NT2/D1 (cell line): Measurements from ENCODE around the gene PCDHGA12.

ENCODE experiments used
- DNase-seq: peaks from one replicate; pipeline ENCODE4 v3.0.0-alpha.2; 2011; ENCODE audit warnings: low read depth, low spot score
- H3K27me3 ChIP-seq: 2 replicates; pipeline ENCODE4 v1.6.0; 2011; ENCODE audit warnings: mild to moderate bottlenecking; ENCODE audit not compliant: insufficient read length, insufficient read depth
- H3K36me3 ChIP-seq: 2 replicates; pipeline ENCODE4 v1.6.1; 2011; ENCODE audit warnings: mild to moderate bottlenecking, low read length, mixed read lengths; ENCODE audit not compliant: insufficient read depth, insufficient read length
- H3K4me1 ChIP-seq: 2 replicates; pipeline ENCODE4 v1.5.1; 2011; ENCODE audit not compliant: insufficient read depth, insufficient read length
- H3K4me3 ChIP-seq: 2 replicates; pipeline ENCODE4 v1.5.1; 2011; ENCODE audit warnings: low read depth; ENCODE audit not compliant: insufficient read length
- H3K9ac ChIP-seq: 2 replicates; pipeline ENCODE4 v1.6.0; 2011; ENCODE audit warnings: low read depth; ENCODE audit not compliant: insufficient read length
- H3K9me3 ChIP-seq: 2 replicates; pipeline ENCODE4 v1.5.1; 2011; ENCODE audit warnings: mild to moderate bottlenecking, low read length; ENCODE audit not compliant: insufficient read depth
- SUZ12 ChIP-seq: IDR thresholded peaks from 2 replicates; pipeline ENCODE4 v1.6.1; 2011; ENCODE audit not compliant: insufficient read length, insufficient read depth; ENCODE audit errors: extremely low read depth
- YY1 ChIP-seq: IDR thresholded peaks from 2 replicates; pipeline ENCODE4 v1.6.1; 2011; ENCODE audit not compliant: insufficient read length, insufficient read depth
- ZNF274 ChIP-seq: IDR thresholded peaks from 2 replicates; pipeline ENCODE4 v1.6.1; 2011; ENCODE audit warnings: mild to moderate bottlenecking, low read depth, low read length

The PCDHGA12 gene

GRCh38 chr5:141476132-141476911 is 46.0 kb downstream of the PCDHGA12 start:
- peak overlapping the region; percentile 72 for H3K4me3 ChIP-seq
- no peaks in the 10 kb centered on the region for H3K9me3 ChIP-seq
- peak overlapping the region; percentile 79 for H3K9ac ChIP-seq
- H3K27me3 ChIP-seq, result peaks cover 36% of the 10 kb centered on the region
- DNase-seq, result no peak
- peaks cover 4% of the 10 kb centered on the region for H3K4me1 ChIP-seq
- TF ChIP-seq ZNF274 (no peak), SUZ12 (no peak), YY1 (no peak)
- H3K36me3 ChIP-seq, result no peaks in the 10 kb centered on the region

- no peaks in the 10 kb centered on the region for H3K36me3 ChIP-seq
- peaks cover 36% of the 10 kb centered on the region for H3K27me3 ChIP-seq
- peaks cover 4% of the 10 kb centered on the region for H3K4me1 ChIP-seq
- no peak for DNase-seq
- H3K9me3 ChIP-seq, result no peaks in the 10 kb centered on the region
- peak overlapping the region; percentile 72 for H3K4me3 ChIP-seq
- H3K9ac ChIP-seq, result peak overlapping the region; percentile 9
- TF ChIP-seq ZNF274, result no peak
- TF ChIP-seq SUZ12, result no peak
- TF ChIP-seq YY1, result no peak
Observed at GRCh38 chr5:141477044-141477575, 46.8 kb downstream of the PCDHGA12 start.

DNA sequence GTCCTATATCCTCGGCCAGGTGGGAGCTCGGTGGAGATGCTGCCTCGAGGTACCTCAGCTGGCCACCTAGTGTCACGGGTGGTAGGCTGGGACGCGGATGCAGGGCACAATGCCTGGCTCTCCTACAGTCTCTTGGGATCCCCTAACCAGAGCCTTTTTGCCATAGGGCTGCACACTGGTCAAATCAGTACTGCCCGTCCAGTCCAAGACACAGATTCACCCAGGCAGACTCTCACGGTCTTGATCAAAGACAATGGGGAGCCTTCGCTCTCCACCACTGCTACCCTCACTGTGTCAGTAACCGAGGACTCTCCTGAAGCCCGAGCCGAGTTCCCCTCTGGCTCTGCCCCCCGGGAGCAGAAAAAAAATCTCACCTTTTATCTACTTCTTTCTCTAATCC is 47.5 kb downstream of the PCDHGA12 start:
- Histone ChIP-seq H3K4me3 (no peak overlapping the region), H3K4me1 (peaks cover 4% of the 10 kb centered on the region), H3K9me3 (no peaks in the 10 kb centered on the region), H3K27me3 (peaks cover 36% of the 10 kb centered on the region), H3K36me3 (no peaks in the 10 kb centered on the region), H3K9ac (no peak overlapping the region)
- TF ChIP-seq YY1, result no peak
- TF ChIP-seq ZNF274, result no peak
- no peak for TF ChIP-seq SUZ12
- no peak for DNase-seq

DNA sequence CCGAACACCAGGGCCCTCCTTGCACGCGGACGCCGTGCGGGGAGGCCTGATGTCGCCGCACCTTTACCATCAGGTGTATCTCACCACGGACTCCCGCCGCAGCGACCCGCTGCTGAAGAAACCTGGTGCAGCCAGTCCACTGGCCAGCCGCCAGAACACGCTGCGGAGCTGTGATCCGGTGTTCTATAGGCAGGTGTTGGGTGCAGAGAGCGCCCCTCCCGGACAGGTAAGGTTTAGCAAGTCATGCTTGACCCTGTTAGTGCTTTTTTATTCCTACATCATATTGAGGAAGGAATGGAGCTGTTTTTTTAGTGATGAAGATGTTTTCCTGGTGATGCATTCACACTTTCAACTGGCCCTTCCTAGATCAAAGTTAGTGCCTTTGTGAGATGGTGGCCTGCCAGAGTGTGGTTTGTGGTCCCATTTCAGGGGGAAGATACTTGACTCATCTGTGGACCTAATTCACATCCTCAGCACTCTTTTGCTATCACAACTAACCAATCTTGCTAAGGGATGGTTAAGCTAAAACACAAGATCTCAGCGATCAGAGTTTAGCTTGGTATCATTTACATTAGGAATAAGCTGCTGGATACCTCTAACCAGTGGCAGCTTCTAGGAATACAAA is 48.1 kb downstream of the PCDHGA12 start:
- Histone ChIP-seq H3K4me1 (peaks cover 4% of the 10 kb centered on the region), H3K9ac (no peak overlapping the region), H3K4me3 (no peak overlapping the region), H3K27me3 (peaks cover 36% of the 10 kb centered on the region), H3K36me3 (no peaks in the 10 kb centered on the region), H3K9me3 (no peaks in the 10 kb centered on the region)
- TF ChIP-seq SUZ12, result no peak
- DNase-seq, result no peak

- TF ChIP-seq SUZ12, result no peak
- no peak for TF ChIP-seq ZNF274
- no peak for TF ChIP-seq YY1
- Histone ChIP-seq H3K4me3 (no peak overlapping the region), H3K36me3 (no peaks in the 10 kb centered on the region), H3K9me3 (no peaks in the 10 kb centered on the region), H3K9ac (no peak overlapping the region), H3K27me3 (peaks cover 28% of the 10 kb centered on the region), H3K4me1 (peaks cover 4% of the 10 kb centered on the region)
- no peak for DNase-seq
Observed at GRCh38 chr5:141479776-141480175, 49.5 kb downstream of the PCDHGA12 start.
